HT1080 (cell line): ENCODE results near the gene CFAP54. TPM values are rescaled to one million over a fixed set of nuclear protein-coding genes. Genes with fewer than 3 reads are reported as not detected.

Experiments
- DNase-seq: peaks from one replicate; pipeline ENCODE4 v3.0.0-alpha.2; 2015; ENCODE audit warnings: low read depth
- total RNA-seq: library from RNA; depleted of rRNA; stranded (reverse); fragments of >200 nt; shearing (Covaris generic); gene quantifications from 2 replicates; pipeline ENCODE4 v1.2.3, GENCODE V29; 2014

Gene CFAP54
- total RNA-seq, 1 experiment from 2014 or later = 5.3 TPM

DNA sequence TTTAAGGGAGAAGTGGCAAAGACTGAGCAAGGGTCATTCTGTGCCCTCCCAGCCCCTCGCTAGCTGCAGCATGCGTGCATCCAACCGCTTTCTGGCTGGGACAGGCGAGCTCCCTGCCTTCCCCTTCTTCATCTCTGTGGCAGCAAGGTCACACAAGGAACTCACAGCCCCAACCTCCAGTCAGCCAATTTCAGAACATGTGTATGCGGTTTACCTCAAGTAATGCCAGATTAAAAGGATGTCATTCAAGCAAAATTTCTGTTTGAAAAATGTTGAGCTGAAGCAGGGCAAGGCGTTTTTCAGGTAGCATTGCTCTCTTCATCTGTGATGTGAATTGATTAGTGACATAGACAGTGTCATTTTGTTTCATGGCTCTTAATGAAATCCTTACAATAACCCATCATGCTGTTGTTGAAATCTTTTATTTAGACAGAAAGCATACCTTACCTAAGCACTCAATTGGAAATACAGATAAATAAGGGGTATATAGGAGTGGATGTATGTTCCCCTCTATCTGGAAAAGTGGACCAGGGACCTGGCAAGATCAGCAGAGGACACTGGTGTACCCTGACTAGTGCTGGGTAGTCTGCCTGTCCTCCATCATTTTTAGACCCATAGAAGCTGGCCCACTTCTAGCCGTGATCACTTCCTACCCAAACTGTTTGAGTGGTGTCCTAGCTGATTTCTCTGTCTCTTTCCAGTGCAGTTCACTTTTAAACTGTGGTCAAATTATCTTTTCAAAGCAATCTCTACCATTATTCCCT, 334.9 kb downstream of the CFAP54 start:
- DNase-seq = no peak

DNA sequence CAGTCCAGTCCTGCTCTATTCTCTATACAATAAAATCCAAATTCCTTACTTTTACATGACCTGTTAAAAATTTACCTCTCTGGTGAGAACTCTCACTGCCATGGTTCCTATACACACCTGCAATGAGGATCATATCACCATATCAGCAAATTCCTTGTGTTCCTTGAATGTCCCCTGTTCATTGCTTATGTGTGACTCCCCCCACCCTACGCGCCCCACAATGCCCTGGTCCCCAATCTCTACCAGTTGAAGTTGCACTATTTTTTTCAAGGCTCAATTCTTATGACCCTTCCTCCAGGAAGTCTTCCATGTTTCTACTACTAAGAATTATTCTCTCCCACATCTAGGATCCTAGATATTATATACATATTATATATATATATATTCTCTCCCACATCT, 335.5 kb downstream of the CFAP54 start:
- DNase-seq = no peak

DNA sequence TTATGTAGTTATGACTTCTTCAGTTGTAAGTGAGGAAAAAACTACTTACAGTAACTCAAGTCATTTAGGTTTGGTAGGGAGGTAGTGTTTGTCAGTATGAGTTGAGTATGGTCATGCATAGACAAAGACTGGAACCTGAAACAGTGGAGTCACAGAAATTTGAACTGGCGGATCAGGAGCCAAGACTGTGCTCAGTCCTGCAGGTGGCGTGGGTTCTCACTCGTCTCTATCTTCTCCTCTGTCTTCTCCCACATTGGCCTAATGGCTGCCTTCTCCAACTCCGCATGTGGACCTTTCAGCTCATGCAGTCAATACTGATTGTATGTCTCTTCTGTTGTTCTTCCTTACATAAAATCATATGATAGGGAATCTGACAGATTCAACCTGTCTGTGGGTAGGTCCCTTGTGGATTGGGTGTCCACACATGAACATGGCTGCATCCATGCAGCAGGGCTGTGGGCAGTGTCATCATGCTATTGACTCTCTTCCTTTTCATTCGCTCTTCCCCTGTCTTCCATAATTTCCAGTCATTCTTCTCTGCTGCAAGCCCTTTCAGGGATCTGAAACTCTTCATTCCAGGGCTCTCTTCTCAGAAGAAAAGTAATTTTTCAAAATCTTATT, 338.9 kb downstream of the CFAP54 start:
- no peak for DNase-seq

DNA sequence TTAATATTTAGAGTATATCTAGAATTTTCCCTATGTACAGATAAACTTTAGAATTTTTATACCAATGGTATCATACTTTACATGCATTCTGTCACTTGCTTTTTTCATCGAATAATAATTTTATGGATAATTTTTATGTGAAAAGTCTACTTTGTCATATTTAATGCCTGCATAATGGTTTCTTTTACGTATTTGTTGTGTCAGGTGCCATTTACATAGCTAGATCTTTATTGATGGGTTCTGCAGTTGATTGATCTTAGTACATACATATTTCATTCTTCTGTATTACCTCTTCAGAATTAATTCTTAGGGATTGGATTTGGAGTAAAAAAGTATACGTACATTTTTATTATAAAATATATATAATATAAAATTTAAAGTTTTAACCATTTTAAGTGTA, 340.0 kb downstream of the CFAP54 start:
- no peak for DNase-seq

DNA sequence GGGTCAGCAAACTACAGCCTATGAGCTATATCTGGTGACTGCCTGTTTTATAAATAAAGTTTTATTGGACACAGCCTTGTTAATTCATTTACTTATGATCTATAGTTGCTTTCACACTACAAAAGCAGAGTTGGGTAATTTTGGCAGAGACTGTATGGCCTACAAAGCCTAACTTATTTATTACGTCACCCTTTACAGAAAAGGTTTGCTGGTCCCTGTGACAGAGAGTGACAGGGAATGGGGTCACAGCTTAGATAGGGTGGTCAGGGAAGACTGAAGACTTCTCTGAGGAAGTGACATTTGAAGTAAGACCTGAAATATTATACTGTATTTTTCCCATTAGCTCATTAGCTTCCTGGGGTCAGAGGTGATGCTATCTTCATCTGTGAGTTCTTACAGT, 342.0 kb downstream of the CFAP54 start:
- no peak for DNase-seq

DNA sequence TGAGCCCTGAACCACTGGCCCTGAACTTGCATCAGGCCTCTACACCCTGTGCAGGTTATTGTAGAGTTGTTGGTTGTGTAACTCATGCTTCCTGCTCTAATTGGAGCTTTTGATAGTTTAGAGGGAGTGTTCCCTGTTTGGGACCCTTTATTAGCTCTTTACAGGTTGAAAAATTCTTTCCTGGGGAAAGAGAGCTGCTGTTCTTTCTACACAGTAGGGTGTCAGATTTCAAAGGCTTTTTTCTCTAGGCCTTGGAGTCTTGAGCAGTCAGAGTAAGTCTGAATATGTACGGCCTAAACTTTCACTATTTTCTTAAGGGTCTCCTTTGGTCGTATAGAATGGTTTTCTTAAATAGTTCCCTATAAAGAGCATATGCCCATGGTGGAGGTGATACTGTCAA, 356.9 kb downstream of the CFAP54 start:
- no peak for DNase-seq

DNA sequence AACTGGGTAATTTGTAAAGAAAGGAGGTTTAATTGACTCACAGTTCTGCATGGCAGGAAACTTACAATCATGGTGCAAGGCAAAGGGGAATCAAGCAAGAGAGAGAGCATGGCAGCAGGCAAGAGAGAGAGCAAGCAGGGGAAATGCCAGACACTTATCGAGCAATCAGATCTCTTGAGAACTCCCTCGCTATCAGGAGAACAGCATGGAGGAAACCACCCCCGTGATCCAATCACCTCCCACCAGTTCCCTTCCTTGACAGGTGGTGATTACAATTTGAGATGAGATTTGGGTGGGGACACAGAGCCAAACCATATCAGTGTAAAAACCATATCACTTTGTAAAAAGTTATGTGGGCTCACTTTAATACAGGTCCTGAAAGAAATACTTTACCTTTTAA, 361.3 kb downstream of the CFAP54 start:
- DNase-seq = no peak

DNA sequence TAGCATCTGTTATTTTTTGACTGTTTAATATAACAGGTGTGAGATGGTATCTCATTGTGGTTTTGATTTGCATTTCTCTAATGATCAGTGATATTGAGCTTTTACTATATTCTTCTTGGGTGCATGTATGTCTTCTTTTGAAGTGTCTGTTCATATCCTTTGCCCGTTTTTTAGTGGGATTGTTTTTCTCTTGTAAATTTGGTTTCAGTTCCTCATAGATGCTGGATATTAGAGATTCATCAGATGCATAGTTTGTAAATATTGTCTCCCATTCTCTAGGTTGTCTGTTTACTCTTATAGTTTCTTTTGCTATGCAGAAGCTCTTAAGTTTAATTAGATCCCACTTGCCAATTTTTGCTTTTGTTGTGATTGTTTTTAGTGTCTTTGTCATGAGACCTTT, 368.8 kb downstream of the CFAP54 start:
- no peak for DNase-seq

DNA sequence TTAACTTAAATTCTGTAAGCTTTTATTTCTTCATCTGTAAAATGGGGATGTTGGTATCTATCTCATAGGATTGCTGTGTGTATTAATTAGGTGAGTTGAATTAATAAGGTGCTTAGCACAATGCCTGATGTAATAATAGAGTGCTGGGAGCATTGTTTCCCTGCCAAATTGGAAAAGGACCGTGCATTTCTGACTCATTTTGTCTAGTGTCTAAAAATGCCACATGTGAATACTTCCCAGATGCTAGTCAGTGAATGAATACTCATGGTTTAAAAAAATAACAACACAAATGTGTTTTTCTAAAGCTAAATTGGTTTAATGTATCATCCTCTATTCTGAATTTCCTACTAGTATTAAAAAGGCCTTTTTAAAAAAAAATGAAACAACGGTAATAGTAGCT, 372.3 kb downstream of the CFAP54 start:
- DNase-seq = no peak

DNA sequence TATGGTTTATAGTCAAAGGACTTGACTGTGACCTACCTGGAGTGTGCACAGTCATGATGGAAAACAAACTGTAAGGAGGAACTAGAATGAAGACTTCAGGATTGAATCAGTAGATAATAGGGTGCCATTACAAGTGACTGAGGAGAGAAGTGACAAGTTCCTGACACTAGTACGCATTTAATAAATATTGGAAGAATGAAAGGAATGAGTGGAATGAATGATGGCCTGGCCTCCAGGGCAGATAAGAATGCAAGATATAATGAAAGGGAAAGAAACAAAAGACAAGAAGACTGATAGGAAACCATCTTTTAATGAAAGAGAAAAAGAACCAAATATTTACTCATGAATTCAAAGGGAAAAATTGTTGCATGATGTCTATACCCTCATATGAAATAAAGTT, 372.9 kb downstream of the CFAP54 start:
- DNase-seq = no peak

DNA sequence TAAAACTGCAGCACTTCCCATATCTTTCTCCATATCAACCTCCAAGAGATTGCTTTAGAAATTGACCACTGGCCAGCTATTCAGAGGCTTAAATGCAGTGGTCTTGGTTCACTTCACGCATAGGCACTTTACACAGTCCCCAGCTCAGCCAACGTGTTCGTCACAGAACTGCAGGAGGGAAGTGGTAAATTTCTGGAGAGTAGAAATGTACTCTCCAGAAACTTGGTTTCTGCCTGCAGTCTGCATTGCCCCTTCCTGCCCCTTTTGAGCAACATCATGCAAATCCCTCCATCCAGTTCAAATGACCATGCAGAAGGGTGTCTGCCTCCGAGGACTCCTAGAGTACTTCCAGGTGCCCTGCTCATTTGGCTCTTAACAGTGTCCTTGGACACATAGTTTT, 375.0 kb downstream of the CFAP54 start:
- DNase-seq = no peak

DNA sequence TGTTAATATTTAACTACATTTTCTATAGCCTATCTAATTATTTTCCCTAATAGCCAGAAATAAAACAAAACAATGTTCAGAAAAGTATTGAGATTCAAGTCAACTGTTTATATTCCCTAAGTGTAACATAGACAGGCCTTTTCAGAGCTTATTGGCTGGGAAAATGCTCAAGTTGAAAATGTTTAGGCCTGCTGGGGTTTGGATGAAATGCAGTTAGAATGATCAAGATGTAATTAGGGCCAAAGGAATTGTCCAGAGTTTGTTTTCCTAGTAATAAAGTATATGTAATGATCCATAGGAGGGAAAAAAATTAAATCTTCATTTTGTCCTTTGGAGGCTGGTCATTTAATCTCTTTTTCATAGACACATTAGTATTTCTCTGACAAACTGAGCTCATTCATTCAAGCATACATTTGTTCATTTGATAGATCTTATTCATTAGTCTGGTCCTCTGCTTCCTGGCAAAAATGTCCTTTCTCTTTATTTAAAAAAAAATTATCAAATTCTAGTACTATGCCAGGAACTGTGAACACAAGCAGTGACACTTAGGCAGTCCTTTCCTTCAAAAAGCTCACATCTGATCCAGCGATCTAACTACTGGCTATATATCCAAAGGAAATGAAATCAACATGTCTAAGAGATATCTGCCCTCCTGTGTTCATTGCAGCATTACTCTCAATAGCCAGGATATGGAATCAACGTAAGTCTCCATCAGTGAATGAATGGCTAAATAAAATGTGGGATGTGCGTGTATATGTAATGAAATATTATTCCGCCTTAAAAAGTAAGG, 377.6 kb downstream of the CFAP54 start:
- DNase-seq = no peak

DNA sequence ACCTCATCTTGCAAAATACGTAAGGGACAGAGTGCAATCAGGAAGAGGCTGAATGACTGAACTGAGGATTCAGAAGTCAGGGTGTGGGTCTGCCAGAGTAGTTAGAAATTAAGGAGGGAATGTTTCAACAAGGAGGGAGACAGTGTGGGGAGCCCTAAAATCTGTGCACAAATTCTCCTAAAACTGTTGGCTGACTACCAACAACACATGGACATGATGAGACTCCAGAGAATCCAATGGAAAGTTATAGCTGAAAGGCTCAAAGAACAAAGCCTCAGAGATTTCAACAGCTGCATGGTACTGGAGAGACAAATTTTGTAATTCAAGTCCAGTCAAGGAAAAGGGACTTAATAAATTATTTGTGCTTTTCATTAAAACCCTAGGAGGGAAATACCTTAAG, 381.6 kb downstream of the CFAP54 start:
- DNase-seq = no peak

DNA sequence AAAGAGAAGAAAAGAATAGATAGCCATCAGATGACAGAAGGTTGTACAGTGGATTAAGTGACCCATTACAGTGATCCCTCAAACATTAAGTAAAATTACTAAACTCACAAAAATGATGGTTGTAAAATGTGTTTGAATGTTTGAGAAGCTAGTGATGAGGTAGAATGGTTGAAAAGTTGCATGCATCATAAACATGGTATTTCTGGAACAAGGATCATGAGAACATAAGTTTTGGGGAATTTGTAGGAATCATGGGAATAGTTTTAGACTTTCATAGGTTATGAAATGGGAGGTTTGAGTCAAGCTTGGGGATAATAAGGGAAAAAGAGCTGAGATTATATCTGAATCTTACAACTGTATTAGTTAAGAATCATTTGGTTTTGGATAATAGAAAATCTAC, 383.6 kb downstream of the CFAP54 start:
- no peak for DNase-seq

DNA sequence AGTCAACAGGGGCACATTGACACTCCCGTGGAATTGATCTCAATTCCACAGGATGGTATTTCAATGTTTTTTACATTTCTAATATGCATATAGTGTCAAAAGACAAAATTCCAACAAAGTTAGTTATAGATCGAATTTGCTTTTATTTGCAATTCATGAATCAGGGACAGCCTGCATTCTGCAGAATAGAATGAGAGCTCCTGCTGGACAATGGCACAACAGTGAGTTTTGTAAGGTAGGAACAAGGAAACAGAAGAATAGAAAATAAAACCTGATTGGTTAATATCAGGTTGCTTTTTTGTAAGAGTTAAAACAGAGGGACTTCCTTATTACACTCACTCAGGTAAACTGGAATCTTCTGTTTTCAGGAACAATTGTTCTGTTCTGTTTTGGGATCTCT, 384.8 kb downstream of the CFAP54 start:
- DNase-seq = no peak

DNA sequence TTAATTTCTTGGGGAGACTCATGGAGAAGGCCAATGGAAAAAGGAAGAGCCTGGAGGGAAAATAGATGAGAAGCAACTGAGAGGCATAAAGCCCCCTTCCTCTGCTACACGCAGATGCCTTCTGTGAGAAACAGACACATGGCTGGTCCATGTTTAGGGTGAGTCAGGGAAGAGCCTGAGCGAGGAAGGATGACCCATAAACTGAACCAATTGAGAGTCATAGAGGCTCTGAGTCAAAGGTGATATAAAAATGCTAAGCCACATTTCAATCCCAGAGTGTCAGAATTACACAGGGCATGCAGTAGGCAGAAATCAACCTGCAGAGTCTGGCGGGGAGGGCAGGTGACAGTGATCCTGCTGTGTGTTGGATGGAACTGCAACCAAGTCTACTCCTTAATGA, 387.6 kb downstream of the CFAP54 start:
- peak; percentile 63 for DNase-seq

DNA sequence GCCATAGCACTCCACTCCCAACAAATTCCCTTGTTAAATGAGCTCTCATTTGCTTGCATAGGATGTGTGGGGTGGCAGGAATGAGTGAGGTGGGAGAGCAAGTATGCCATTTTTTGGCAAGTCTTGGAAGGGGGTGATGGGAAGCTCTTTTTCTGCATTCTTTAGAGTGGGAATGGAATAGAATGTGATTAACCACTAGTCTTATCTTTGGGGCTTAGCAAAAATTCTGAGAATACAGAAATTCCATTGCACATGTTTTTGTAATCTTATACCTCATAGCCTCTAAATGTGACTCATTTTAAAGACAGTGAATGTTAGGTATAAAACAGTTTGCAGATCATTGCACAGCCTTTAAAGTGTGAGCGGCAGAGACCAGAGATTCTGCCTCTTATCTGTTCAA, 389.3 kb downstream of the CFAP54 start:
- peak; percentile 50 for DNase-seq

DNA sequence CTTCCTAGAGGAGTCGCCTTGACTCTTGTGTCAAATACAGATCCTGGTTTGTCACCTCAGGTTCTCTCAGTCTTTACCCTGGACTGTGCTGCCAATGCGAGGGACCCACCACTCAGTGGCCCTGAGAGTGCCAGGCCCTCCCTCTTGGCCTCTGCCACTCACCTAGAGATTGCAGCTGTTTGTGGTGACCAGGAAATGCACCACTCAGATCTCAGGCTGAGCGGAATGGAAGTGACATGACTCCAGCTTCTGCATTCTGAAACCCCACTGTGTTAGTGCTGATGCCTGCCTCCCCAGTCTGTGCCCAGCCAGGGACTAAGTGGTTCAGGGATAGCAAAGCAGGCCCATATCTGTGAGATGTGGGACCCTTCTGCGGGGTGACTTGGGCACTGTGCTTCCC, 389.9 kb downstream of the CFAP54 start:
- DNase-seq = no peak

DNA sequence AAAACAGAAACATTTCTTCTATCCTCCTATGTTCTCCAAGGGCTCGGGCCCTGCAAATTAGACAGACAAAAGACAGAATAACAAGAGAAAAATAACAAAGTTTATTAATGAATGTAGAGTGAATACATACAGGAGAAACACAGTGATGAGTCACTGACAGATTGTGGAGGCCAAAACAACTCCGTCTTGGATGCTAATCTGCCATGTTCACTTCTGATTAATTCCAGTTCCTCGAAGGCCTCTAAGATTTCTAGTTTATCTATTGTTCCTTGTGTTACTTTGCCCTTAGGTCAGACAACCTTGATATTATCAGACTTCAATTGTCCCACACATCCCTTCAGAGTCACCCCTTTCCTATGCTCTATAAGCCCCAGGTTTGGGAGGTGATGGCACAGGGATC, 390.8 kb downstream of the CFAP54 start:
- DNase-seq = no peak

DNA sequence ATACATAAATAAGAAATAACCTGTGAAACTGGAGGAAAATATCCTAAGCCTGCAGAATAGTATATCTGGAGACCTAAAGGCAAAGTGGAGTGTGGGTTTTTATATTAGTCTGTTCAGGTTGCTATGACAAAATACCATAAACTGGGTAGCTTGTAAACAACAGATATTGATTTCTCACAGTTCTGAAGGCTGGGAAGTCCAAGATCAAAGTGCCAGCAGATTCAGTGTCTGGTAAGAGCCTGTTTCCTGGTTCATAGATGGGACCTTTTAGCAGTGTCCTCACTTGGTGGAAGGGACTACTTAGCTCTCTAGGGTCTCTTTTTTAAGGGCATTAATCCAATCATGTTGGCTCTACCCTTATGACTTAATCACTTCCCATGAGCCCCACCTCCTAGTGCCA, 392.2 kb downstream of the CFAP54 start:
- no peak for DNase-seq

DNA sequence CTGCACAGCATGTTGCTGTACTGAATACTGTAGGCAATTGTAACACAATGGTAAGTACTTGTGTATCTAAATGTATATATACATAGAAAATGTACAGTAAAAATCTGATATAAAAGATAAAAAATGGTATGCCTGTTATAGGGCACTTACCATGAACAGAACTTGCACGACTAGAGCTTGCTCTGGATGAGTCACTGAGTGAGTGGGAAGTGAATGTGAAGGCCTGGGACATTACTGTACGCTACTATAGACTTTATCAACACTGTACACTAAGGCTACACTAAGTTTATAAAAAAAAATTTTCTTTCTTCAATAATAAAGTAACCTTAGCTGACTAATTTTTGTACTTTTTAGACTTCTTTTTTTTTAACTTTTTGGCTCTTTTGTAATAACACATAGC, 393.5 kb downstream of the CFAP54 start:
- DNase-seq = peak; percentile 63

DNA sequence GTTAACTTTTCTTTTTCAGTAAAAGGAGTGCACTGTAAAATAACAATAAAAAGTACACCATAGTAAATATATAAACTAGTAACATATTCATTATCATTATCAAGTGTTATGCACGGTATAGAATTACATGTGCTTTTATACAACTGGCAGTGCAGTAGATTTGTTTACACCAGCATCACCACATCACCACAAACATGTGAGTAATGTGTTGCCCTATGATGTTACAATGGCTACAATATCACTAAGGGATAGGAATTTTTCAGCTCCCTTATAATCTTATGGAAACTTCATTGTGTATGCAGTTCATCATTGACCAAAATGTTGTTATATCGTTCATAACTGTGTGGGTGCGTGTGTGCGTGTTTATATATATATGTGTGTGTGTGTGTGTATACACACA, 394.2 kb downstream of the CFAP54 start:
- DNase-seq = no peak
